NB4 (cell line): ENCODE results near the gene MAD1L1.

Source experiments
- DNase-seq: peaks from one replicate; pipeline ENCODE4 v3.0.0; 2010; ENCODE audit warnings: low read depth
- H3K4me3 ChIP-seq: one replicate; pipeline ENCODE4 v1.5.1; 2011; ENCODE audit warnings: mild to moderate bottlenecking, low read depth, low read length, moderate library complexity
- CTCF ChIP-seq: IDR thresholded peaks from one replicate; pipeline ENCODE4 v1.5.1; 2012; ENCODE audit warnings: low read depth, low read length
- MYC ChIP-seq: IDR thresholded peaks from 2 replicates; pipeline ENCODE4 v1.6.1; 2011; ENCODE audit warnings: low read depth, low read length
- POLR2A ChIP-seq: IDR thresholded peaks from 2 replicates; pipeline ENCODE4 v1.6.1; 2011; ENCODE audit warnings: mild to moderate bottlenecking; ENCODE audit not compliant: insufficient read length; ENCODE audit errors: extremely low read depth
- TF ChIP-seq, protein P1 (sequence below): IDR thresholded peaks from 2 replicates; pipeline ENCODE4 v1.6.1; 2011; ENCODE audit warnings: low read depth, low read length

MAD1L1 gene

GRCh38 chr7:2278026-2278425 lies 45.3 kb upstream of the MAD1L1 start:
- TF ChIP-seq, protein P1, sequence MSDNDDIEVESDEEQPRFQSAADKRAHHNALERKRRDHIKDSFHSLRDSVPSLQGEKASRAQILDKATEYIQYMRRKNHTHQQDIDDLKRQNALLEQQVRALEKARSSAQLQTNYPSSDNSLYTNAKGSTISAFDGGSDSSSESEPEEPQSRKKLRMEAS: no peak
- TF ChIP-seq MYC (no peak), CTCF (no peak), POLR2A (no peak)

DNA sequence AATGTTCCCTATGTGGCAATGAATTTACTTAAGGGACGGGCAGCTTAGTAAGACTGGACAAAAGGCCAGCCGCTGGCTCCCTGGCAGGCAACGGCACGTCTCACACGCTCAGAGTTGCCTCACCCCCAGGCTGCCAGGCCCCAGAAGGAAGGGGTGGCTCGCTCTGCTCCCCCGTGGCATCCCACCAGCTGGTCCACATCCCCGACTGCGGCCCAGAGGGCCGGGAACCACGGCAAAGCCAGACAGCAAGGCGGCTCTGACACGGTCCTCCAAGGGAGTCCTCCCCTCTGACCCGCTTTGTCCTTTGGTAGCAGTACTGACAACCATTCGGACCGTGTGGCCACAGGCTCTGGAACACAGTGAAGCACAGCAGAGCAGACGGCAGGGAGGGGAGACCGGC lies 43.4 kb upstream of the MAD1L1 start:
- H3K4me3 ChIP-seq: no peak overlapping the region
- TF ChIP-seq MYC (no peak), POLR2A (no peak), CTCF (no peak)
- TF ChIP-seq, protein P1: no peak
- DNase-seq: no peak

More at GRCh38 chr7:2278026-2278425, 45.3 kb upstream of the MAD1L1 start:
- no peak overlapping the region for H3K4me3 ChIP-seq
- no peak for DNase-seq

DNA sequence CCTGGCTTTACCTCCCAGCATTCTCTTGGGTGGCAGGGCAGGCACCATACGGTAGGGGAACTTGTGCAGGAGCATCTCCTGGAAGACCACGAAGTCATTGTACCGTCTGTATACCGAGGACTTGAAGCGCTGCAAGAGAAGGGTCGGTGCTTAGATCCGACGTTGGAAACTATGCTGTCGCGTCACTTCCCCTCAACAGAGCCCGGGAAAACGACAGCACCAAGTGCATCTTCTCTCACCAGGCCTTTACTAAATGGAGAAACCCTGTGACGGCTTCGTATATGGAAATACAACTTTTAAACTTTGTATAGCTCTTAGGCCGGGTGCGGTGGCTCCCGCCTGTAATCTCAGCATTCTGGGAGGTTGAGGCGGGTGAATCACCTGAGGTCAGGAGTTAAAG lies 42.4 kb upstream of the MAD1L1 start:
- TF ChIP-seq POLR2A: no peak
- TF ChIP-seq, protein P1: no peak
- TF ChIP-seq CTCF: no peak
- no peak for TF ChIP-seq MYC
- no peak for DNase-seq
- no peak overlapping the region for H3K4me3 ChIP-seq

GRCh38 chr7:2274666-2275065 lies 41.9 kb upstream of the MAD1L1 start:
- no peak overlapping the region for H3K4me3 ChIP-seq
- TF ChIP-seq, protein P1: no peak
- no peak for TF ChIP-seq POLR2A
- no peak for DNase-seq

DNA sequence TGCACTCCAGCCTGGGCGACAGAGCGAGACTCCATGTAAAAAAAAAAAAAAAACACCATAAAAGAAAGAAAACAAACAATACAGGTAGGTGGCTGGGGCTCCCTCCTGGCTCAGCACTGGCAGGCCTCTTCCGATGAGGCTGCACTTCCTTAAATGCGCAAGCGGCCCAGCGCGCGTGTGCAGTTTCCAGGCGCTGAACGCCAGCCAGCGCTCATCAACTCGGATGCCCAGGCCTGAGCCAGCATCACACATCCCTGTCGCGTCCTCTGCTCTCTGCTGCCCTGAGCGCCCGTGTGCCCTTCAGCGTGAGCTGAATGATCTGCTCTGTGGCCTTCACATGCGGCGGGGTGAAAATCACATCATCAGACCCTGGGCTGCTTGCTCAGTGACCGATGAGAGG lies 41.1 kb upstream of the MAD1L1 start:
- no peak overlapping the region for H3K4me3 ChIP-seq
- TF ChIP-seq, protein P1: no peak
- TF ChIP-seq POLR2A (no peak), MYC (no peak), CTCF (no peak)
- DNase-seq: no peak

GRCh38 chr7:2272031-2272430 lies 39.3 kb upstream of the MAD1L1 start:
- TF ChIP-seq, protein P1: no peak
- TF ChIP-seq CTCF (no peak), POLR2A (no peak), MYC (no peak)
- no peak for DNase-seq
- no peak overlapping the region for H3K4me3 ChIP-seq
